ENCODE data around the gene PSME3. TPM values are rescaled to one million over a fixed set of nuclear protein-coding genes. Genes with fewer than 3 reads are reported as not detected.
"Not testable (repeated sequence)": the region's sequence is repeated elsewhere in the genome, so short reads cannot be mapped to it uniquely, and the experiment has no call there.

Gene PSME3
- total RNA-seq, 1 experiment from 2014 or later: 163 TPM

GRCh38 chr17:42855048-42855596, 21.9 kb downstream of the PSME3 start:
- CTCF ChIA-PET: no interaction called here
- H4K20me1 ChIP-seq (ENCODE audit: insufficient read depth): no peaks in the 10 kb centered on the region
- TF ChIP-seq REST (IDR thresholded peaks at IDR 0.05; ENCODE audit: low read depth): no peak
- no peak for TF ChIP-seq SIN3A (IDR thresholded peaks at IDR 0.05; ENCODE audit: low read depth)
- TF ChIP-seq POLR2A (IDR thresholded peaks at IDR 0.05; ENCODE audit: borderline replicate concordance, extremely low read depth, insufficient read depth, insufficient read length): no peak
- no peak for TF ChIP-seq ZBTB33 (IDR thresholded peaks at IDR 0.05; ENCODE audit: extremely low read depth, insufficient replicate concordance, low read length)
- no peak for TF ChIP-seq ELF1 (IDR thresholded peaks at IDR 0.05; ENCODE audit: borderline replicate concordance, low read depth)
- TF ChIP-seq SRF (IDR thresholded peaks at IDR 0.05; ENCODE audit: low read depth): no peak
- no peak for TF ChIP-seq YY1 (IDR thresholded peaks at IDR 0.05; ENCODE audit: extremely low read depth, insufficient replicate concordance, low read depth, low read length)
- TF ChIP-seq EZH2phosphoT487 (IDR thresholded peaks at IDR 0.05; ENCODE audit: borderline replicate concordance): no peak
- TF ChIP-seq ATF3 (IDR thresholded peaks at IDR 0.05): no peak
- no peak for TF ChIP-seq JUND (IDR thresholded peaks at IDR 0.05)
- TF ChIP-seq POLR2AphosphoS5 (IDR thresholded peaks at IDR 0.05; ENCODE audit: low read depth, low read length): no peak
- no peak for TF ChIP-seq EGR1 (IDR thresholded peaks at IDR 0.05; ENCODE audit: low read depth)
- no peak for TF ChIP-seq CBX3 (IDR thresholded peaks at IDR 0.05; ENCODE audit: low read depth)
- no peak overlapping the region for H2AFZ ChIP-seq (ENCODE audit: low read depth, low read length, poor library complexity, severe bottlenecking)
- intact Hi-C loops (cut with micrococcal nuclease): no loop called here
- H3K9me3 ChIP-seq (ENCODE audit: control insufficient read depth in 1 of 2, insufficient read depth in 1 of 2, low read depth in 1 of 2, low read length in 2 of 2): no peaks in the 10 kb centered on the region
- no peak for DNase-seq (ENCODE audit: low read depth, low spot score)
- POLR2A ChIA-PET: no interaction called here
- H3K9ac ChIP-seq (ENCODE audit: low read length): no peak overlapping the region
- H3K4me2 ChIP-seq (ENCODE audit: low read length): no peak overlapping the region
- H3K4me3 ChIP-seq (replicated peaks in 1 of 2; ENCODE audit: low read depth in 1 of 2, low read length in 2 of 2): no peak overlapping the region
- ATAC-seq: no peak
- no peaks in the 10 kb centered on the region for H3K79me2 ChIP-seq (ENCODE audit: insufficient read depth, low read length)
- no peak overlapping the region for H3K27ac ChIP-seq (ENCODE audit: low read depth, low read length)
- H3K9me2 ChIP-seq (ENCODE audit: insufficient read depth): no peaks in the 10 kb centered on the region
- no TSS peak for BruUV-seq (replicated peaks)
- H3K27me3 ChIP-seq (ENCODE audit: insufficient read depth, low read length): no peaks in the 10 kb centered on the region
- RAD21 ChIA-PET (ENCODE audit: low non-redundant PET in 1 of 2, low total read pairs in 2 of 2, uncharacterized antibody in 2 of 2, unreplicated experiment in 2 of 2): no interaction called here
- H3K36me3 ChIP-seq (ENCODE audit: control insufficient read depth in 1 of 2, insufficient read depth in 2 of 2, low read length in 2 of 2): no peaks in the 10 kb centered on the region
- no peaks in the 10 kb centered on the region for H3K4me1 ChIP-seq (ENCODE audit: control insufficient read depth in 1 of 2, insufficient read depth in 2 of 2, low read length in 2 of 2)

GRCh38 chr17:42856093-42856492, 22.9 kb downstream of the PSME3 start:
- ATAC-seq; intact Hi-C loops (cut with micrococcal nuclease); DNase-seq (ENCODE audit: low read depth, low spot score); H2AFZ ChIP-seq (ENCODE audit: low read depth, low read length, poor library complexity, severe bottlenecking); H3K9me2 ChIP-seq (ENCODE audit: insufficient read depth); H3K27ac ChIP-seq (ENCODE audit: low read depth, low read length); H3K4me2 ChIP-seq (ENCODE audit: low read length); H3K4me3 ChIP-seq (replicated peaks in 1 of 2; ENCODE audit: low read depth in 1 of 2, low read length in 2 of 2); BruUV-seq (replicated peaks); H3K79me2 ChIP-seq (ENCODE audit: insufficient read depth, low read length); H3K9me3 ChIP-seq (ENCODE audit: control insufficient read depth in 1 of 2, insufficient read depth in 1 of 2, low read depth in 1 of 2, low read length in 2 of 2); CTCF ChIA-PET; POLR2A ChIA-PET; H3K36me3 ChIP-seq (ENCODE audit: control insufficient read depth in 1 of 2, insufficient read depth in 2 of 2, low read length in 2 of 2); H3K4me1 ChIP-seq (ENCODE audit: control insufficient read depth in 1 of 2, insufficient read depth in 2 of 2, low read length in 2 of 2); H3K9ac ChIP-seq (ENCODE audit: low read length); H3K27me3 ChIP-seq (ENCODE audit: insufficient read depth, low read length); RAD21 ChIA-PET (ENCODE audit: low non-redundant PET in 1 of 2, low total read pairs in 2 of 2, uncharacterized antibody in 2 of 2, unreplicated experiment in 2 of 2); H4K20me1 ChIP-seq (ENCODE audit: insufficient read depth): not testable (repeated sequence)
